GM04503 (cell line): ENCODE data around the gene LONP2.
"Not testable (repeated sequence)": the region's sequence is repeated elsewhere in the genome, so short reads cannot be mapped to it uniquely, and the experiment has no call there.

ENCODE experiments used
- DNase-seq: peaks from one replicate; pipeline ENCODE4 v3.0.0-alpha.2; 2012; ENCODE audit warnings: low read depth

The LONP2 gene

DNA sequence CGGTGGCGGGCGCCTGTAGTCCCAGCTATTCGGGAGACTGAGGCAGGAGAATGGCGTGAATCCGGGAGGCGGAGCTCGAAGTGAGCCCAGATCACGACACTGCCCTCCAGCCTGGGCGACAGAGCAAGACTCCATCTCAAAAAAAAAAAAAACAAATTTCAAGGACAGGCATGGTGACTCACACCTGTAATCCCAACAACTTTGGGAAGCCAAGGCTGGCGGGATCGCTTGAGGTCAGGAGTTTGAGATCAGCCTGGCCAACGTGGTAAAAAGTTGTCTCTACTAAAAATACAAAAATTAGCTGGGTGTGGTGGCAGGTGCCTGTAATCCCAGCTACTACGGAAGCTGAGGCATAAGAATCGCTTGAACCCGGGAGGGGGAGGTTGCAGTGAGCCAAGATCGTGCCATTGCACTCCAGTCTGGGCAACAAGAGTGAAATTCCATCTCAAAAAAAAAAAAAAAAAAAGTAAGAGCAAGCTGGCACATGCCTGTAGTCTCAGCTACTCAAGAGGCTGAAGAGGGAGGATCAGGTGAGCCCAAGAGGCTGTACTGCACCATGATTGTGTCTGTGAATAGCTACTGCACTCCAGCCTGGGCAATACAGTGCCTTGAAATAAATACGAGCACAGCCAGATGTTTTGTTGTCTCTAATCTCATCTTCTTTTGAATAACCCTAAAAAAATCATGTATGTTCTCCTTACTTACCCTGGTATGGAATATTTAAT, 126.7 kb downstream of the LONP2 start:
- DNase-seq = not testable (repeated sequence)

DNA sequence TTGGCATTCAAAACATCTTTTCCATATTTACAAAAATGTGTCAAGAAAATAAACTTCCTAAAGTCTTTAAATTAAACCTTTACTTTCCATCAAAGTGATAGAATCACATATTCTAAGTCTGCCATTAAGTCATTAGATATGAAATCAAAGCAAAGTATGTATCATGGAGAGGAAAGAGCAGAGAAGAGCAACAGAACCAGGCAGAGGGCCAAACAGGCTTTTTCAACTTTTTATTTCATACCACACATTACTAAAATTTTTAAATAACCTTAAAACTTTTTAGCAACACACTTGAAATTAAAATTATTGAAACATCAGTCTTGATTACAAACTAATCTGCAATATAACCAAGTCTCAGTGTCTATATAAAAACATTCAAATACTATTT, 127.3 kb downstream of the LONP2 start:
- DNase-seq = no peak

DNA sequence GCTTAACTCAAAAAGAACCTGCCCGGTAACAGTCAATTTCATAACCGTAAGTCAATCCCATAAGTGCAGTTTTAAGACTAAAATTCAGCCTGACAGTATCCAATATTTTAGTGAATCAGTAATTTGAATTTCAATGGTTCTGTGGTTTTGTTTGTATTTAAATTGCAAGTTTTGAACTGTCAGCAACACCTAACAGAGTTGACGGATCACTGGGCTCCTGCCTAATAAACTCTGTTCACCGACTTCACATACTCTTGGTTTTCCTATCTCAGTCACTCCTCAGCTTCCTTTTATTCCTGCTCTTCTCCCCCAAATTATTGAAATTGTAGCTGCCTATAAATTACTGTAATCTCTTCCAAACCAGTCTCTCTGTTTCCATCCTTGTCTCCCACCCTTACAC, 128.6 kb downstream of the LONP2 start:
- DNase-seq = no peak

DNA sequence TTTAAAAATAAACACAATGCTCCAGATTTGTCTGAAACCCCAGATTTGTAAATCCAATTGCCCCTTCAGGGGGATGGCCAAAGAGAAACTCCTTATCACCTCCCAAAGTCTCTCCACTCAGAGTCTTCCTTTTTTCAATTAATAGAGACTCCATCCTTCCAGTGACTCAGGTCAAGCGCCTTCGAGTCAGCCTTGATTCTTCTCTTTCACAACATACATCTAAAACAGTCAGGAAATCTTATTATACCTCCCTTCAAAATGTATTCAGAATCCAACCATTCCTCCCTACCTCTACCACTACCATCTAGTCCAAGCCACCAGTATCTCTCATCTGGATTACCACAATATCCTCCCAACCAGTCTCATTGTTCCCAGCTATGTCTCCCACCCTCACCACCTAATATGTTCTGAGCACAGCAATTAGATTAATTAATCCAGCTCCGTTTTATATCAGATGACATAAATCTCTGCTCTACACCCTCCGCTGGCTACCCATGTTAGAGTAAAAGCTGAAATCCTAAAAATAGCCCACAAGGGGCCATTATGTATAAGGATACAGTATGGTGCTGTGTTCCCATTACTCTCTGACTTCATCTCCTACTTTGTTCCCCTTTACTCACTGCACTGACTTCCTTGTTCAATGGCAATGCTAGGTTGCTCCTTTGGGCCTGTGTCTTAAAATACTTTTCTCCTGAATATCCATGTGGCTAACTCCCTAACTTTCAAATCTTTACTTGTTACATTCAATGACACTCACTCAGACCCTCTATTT, 129.3 kb downstream of the LONP2 start:
- DNase-seq = no peak

DNA sequence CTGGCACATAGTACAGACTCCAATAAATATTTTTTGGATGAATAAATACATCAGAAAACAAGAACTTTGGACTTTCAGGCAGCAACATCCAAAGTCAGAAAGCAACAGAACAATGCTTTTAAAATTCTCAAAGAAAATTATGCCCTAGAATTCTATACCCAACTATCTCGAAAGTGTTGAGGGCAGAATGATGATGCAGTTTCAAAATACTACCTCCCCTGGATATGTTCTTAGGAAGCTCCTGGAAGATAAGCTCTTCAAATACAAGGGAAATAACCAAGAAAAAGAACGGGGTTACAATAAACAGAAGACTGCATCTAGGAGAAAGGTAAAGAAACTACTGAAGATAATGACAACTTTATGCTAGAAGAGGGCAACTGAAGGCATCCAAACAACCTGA, 130.2 kb downstream of the LONP2 start:
- no peak for DNase-seq

DNA sequence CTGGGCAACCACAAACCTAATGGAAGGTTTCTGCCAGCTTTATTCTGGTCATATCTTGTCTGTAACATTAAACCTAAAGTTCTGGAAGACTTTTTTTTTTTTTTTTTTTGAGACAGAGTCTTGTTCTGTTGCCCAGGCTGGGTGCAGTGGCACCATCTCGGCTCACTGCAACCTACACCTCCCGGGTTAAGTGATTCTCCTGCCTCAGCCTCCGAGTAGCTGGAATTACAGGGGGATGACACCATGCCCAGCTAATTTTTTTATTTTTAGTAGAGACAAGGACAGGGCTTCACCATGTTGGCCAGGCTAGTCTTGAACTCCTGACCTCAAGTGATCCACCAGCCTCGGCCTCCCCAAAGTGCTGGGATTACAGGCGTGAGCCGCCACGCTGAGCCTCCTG, 133.2 kb downstream of the LONP2 start:
- DNase-seq = not testable (repeated sequence)

DNA sequence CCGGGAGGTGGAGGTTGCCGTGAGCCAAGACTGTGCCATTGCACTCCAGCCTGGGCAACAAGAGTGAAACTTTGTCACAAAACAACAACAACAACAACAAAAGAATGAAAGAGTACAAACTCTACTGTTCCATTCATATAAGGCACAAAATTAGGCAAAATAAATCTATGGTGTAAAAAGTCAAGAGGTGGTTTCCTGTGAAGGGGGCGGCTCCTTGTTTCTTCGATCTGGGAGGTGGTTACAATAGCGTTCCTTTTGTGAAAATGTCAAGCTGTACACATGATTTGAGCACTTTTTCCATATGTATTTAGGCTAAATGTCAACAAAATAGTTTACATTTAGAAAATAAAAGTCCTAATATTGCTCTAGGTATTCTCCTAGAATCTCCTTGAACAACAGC, 134.2 kb downstream of the LONP2 start:
- no peak for DNase-seq

DNA sequence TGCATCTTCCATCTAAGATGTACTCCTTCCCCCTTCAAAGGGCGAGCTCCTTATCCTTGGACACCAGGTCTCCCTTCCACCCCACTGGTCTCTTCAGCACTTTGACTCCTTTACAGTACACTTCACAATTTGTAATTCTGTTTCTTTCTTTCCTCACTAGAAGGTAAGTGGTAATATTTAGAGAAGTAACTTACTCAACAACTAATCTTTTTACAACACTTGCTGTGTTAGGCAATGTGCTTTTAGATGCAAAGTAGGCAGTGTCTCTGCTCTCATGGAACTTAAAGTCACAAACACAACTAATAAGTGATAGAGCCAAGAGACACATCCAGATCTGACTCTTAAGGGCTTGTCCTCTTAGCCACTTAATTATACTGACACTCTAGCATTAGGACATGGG, 134.7 kb downstream of the LONP2 start:
- DNase-seq = no peak

DNA sequence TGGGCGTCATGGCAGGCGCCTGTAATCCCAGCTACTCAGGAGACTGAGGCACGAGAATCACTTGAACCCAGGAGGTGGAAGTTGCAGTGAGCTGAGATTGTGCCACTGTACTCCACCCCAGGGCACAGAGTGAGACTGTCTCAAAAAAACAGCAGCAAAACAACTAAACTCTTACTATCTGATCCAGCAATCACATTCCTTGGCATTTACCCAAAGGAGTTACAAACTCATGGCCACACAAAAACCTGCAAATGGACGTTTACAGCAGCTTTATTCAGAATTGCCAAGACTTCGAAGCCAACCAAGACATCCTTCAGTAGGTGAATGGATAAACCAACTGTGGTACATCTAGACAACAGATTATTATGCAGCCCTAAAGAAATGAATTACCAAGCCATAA, 137.1 kb downstream of the LONP2 start:
- no peak for DNase-seq

DNA sequence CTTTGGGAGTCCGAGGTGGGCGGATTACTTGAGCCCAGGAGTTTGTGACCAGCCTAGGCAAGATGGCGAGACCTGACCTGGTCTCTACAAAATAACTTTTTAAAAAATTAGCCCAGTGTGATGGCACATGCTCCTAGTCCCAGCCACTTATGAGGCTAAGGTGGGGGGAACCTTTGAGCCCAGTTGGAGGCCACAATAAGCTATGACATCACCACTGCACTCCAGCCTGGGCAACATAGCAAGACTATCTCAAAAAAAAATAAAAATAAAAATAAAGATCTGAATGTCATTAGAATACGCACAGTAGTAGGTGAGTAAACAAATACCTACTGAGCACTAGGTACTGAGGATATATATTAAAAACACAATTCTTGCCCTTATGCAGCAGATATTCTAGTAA, 138.0 kb downstream of the LONP2 start:
- DNase-seq = no peak

DNA sequence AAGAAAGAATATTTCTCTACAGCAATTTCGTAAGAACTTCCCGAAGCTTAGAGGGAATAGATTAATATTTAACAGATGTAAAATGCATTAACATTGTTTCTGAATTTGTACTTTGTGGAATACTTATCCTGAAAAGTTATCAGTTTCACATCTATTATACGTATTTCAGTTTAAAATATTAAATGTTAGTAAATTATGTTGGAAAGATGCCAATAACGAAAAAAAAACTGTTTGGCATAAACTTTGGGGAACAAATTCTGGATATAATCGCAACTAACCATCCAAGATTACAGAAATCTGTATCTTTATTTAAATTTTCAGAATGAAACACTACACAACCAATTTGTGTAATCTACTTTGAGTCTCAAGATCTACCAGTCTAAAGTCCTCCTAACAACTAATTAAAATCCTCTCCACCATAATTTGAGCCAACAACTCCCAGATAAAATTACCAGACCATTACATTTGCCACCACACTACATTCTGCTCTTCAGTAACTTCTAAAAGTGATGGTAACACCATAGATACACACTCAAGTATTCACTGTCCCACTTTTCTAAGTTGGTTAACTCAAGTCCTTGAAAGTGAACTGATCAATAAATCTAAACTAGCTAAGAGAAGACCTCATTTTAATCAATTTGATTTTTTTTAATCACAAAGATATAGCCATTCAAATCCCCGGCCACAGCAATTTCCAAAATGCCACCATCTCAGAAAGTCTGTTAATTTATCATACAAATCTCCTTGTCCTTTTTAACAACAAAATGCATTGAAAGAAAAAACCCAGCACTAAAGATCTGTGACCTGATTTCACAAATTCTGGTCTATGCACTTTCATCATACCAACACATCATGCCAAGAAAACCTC, 139.1 kb downstream of the LONP2 start:
- no peak for DNase-seq

DNA sequence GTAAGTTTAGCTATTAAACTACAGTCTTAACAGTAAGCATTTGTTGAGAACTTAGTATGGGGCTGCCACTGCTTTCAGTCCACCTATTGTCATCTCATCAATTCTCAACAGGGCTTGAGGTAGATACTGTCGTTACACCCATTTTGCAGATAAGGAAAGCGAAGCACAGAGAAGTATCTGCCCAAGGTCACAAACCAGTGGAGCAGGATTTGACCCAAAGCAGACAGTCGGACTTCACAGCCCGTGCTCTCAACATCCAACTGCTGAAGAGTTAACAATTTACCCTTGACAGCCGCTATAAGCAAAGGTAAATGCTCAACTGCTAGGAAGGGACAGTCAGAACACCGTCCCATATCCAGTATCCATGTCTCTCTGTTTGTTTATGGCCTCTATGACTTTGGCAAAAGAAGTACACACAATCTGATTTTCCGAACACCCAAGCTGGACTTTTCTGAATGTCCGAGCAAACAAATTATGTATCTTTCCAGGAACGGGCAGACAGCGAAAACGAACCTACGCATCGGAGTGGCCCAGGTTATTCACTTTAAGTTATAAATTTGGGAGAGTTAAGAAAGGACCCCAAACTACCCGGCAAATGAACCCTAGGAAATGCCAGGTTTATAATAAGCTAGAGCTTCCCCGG, 139.9 kb downstream of the LONP2 start:
- no peak for DNase-seq

DNA sequence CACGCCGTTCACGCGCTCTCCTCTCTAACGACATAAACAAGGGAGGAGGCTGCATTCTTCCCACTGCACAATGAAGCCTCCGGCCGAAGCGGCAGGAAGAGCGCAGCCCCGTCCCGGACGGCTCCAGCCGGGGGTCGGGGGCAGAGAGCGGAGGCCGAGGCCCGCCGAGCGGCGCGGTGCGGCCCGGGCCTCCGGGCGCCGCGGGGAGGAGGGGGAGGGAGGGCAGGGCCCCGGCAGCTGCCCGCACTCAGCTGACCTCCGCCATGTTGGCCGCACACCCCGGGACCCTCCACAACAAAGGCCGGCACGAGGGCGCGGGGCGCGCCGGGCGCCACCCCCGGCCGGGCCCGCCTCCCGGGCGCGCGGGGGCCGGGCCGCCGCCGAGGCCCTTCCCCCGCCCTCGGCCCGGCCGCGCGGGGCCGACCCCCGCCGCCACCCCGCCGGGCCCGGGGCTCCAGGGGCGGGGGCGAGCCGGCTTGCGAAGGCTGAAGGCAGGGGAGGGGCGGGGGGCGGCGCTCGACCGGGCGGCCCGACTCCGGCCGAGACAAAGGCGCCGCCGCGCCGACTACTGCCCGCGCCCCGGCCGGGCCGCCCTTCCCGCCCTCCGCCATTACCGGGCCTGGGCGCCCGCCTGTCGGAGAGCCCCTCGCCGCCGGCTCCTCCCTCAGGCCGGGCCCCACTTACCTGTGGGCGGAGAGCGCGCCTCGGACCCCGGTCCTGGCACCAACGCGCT, 140.6 kb downstream of the LONP2 start:
- DNase-seq = no peak

DNA sequence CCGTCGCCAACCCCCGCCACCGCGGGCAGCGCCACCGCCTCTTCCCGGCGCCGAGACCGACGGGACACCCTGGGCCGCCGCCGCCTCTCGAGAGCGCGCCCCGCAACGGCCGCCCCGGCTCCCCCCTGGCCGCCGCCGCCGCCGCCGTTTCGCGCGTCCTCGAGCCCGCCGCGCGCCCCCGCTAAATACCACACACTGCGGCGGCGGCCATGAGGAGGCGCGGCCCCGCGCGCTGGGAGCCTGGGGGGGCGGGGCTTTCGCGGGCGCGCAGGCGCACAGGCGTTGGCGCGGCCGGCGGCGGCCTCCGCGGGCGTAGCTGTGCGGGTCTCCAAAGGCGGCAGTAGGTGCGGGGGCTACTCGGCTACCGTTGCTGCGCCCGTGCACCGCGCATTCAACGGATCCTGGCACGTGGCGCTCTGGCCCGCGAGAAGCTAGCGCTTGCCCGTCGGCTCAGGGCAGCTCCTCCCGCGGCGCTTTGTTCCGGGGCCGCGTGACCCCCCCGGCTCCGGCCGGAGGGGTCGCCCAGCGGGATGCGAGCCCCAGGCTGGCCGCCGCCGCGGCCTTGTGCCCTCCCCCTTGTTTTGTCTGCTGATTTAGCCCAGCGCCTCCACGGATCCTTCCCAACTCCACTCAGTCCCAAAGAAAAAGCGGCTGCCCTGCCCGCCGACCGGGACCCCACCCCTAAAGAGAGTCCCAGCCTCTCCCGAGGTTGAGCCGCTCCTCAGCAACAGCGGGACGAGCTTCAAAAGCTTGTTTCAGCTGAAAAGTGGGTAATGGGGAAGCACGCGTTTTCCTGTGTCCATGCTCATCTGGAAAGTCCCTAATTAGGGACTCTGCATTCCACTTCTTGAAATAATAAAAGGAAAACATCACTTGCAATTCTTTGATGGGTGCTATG, 141.4 kb downstream of the LONP2 start, which contains the start of gene SIAH1:
Gene SIAH1 (minus strand): TSS at position 161 of the 898 bp plus-strand sequence. CDS start 22,985 bp downstream, outside the sequence.
- no peak for DNase-seq

DNA sequence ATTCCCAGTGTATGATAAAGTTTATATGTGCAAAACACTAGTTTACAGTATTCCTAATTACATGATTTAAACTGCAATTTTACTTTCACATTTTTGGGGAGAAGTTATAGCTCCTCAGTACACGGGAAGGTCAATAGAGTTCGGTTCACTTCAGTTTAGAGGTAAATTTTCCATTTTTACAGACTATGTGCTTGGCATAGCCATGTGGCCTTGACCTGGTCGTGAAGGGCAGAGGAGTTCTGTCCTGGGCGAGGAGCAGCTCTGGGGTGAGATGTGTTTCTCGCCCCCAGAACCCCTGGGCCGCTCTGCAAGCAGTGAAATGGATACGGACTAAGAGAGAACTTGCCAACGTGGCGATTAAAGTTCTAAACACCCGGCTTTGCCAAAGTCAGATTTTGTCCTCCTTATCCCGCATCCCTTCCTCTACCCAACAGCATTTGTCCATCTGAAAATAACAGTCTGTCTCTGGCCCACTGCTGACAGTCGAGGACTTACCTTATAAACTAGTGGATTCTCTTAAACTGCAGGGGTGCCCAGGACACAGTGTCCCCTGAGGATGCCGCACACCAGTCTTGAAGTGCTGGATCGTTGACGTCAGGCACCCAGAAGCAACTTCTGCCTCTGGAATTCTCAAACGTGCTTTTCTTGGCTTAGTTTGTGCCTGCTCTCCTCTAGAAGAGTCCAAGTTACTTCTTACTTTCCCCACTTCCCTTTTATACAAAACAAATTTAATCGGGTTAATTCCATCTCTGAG, 142.6 kb downstream of the LONP2 start:
- DNase-seq = no peak

DNA sequence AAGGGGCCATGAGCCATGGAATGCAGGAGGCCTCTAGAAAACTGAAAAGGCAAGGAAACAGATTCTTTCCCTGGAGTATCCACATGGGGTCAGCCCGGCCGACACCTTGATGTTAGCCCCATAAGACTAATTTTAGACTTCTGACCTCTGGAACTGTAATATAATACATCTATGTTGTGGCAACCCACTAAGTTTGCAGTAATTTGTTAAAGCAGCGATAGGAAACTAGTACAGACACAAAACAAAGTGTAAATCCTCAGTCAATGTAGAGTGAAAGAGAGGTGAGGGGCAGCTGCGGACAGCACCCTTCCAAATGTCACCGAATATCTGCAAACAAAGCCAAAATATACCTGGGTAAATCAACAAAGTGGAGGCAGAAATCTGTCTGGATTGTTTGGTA, 148.3 kb downstream of the LONP2 start:
- DNase-seq = no peak

DNA sequence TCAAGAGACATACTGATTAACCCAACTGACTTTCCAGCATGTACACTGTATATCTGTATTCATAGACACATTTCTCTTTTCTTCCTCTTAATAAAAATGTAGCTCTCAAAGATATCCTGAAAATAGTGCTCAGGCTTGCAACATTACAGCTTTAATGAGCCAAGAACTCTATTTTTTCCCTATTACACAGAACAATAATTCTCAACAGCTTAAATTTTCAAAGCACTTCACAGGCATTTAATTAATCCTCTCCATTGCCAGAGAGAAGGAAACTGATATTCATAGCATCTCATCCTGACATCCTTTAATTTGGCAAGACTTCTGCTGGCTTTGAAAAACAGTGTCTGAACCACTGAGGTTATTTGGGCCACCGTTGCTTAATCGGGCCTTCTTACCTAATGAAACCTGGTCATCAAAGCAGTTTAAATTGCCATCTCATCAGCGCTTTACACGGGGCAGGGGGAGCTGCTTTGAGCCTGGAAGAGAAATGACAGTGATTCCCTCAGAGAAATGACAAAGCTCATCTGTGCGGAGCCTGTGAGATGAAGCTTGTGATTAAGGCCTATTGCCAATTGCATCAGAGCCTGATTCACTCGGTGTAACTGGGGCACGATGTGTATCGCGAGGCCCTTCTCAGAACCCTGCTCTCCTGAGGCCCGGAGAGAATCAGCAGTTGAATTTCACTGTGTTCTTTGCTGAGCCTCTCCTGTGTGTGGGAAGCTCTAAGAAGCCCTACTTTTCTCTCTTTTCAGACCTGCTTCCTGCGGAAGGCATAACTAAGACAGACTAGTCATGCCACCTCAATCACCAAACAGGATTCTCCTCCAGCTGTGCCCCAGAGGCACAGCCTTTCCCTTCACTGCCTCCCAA, 149.6 kb downstream of the LONP2 start:
- DNase-seq = no peak

DNA sequence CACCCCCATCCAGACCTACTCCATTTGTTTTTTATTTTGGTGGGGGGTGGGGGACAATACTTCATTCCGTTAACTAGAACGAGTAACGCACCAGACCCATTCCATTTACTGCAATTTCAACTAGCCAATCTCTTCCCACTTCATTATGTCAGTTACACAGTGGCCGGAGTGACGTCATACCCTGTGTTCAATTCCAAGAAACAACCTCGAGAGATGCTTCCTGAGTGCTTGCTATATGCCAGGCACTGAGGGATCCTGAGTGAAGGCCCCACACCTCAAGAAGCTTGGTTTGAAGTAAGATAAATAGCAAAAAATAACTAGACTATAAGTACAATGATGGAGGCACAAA, 150.2 kb downstream of the LONP2 start:
- DNase-seq = no peak

DNA sequence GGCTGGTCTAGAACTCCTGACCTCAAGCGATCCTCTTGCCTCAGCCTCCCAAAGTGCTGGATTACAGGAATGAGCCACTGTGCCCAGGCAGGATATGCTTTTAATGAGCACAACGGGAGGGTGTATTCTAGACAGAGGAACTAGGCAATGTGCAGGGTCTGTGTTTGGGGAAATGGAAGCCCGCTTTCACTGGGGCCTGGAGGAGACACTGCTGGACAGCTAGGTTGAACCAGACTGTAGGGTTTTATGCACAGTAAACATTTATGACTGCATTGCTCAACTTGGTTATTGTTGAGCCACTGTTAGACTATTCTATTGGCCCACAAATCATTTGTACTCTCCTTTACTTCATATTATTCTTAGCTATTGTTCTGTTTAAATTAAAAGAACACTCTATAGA, 151.3 kb downstream of the LONP2 start:
- DNase-seq = no peak
